HG03342 (cell line): Measurements from ENCODE around the gene SGO2.
"Not testable (repeated sequence)": the region's sequence is repeated elsewhere in the genome, so short reads cannot be mapped to it uniquely, and the experiment has no call there.

Experiments used
- ATAC-seq: cut with Tn5 transposase; IDR thresholded peaks from one replicate; pipeline ENCODE4 v1.9.1; 2021; ENCODE audit warnings: mild to moderate bottlenecking, moderate library complexity; ENCODE audit not compliant: unreplicated experiment

SGO2 gene

DNA sequence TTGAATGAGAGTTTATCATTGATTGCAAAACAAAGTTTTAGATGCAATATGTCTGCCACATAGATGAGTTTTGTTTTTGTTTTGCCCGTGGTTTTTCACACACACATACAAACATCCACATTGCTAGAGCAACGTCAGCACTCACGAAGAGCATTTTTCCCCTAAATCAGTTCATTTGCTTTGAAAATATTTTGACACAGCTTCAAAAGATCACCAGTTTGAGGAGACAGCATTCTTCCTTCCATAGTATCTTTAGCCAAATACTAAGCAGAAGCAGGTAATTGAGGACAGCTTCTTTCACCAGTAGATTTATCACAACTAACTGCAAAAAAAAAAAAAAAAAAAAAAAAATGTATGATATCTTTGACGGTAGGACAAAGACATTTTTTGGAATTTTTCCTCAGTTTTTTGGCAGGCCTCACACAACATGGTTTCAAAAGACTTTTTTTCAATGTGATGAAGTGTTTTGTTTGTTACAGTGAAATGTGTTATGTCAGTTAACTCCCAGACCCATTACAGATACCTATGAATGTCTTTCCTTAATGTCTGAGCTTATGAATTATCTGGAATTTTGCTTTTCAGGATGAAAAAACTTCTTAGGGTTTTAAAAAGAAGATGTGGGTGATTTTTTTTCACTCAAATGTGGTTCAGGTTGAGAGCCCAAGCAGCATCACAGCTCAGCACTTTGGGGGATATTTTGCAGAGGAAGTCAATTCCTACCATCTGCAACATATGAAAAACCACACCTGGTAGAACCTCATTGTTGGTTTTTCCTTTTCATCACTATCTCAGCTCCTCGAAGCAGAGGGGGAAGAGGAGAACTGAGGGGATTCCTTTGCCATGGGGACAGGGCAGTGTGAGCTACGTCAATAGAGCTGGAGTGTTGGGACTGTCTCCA, 91.4 kb downstream of the SGO2 start:
- no peak for ATAC-seq

DNA sequence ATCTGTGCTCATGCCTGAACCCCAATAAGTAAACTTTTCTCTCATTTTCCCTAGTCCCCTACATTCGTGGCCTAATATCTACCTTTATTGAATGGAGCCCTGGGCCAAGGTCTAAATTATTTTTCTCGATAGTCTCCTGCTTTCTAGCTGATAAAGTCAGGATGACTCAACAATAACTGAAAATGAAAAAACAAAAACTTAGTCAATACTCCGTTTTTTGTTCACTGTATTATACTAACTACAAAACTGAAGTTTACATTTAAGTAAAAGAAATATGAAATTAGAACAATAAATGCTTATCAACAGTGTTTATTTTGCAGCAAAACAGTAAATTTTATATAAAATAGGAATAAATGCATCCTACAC, 92.0 kb downstream of the SGO2 start:
- ATAC-seq: no peak

DNA sequence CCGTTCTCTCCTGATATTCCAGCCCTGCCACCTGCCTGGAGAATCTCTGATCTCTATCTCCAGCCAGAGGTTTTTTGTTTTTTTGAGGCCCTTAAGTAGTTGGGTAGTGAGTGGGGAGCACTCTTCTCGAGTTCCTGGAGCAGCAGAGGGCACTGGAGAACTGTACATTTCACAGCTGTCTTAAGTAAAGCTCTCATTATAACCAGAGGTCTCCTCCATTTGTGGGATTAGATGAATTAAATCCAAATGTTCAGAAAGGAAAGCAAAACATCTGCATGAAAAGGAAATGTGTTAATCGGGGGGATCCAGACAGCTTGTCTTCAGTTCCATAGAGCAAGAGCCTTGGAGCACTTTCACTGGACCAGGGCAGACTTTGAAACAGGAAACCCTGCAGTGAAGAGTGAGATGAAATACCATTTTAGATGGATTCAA, 92.6 kb downstream of the SGO2 start:
- ATAC-seq: no peak

DNA sequence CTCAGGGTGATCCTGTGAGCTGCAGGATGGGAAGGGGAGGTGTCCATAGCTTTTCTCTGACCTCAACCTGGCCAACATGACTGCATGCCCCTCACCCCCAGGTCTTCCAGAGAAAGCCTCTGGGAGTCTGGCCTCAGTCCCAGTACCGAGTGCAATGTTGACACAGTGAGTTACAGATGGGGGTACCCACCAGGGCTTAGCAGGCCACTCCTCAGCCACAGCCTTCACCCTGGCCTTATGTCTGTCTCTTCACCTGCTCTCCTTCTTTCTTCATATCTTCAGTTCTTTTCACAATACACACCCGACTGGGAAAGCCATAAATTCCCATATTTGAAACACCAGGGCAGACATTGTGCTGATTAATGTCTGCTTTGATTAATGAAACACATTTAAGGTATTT, 93.3 kb downstream of the SGO2 start:
- ATAC-seq: no peak

DNA sequence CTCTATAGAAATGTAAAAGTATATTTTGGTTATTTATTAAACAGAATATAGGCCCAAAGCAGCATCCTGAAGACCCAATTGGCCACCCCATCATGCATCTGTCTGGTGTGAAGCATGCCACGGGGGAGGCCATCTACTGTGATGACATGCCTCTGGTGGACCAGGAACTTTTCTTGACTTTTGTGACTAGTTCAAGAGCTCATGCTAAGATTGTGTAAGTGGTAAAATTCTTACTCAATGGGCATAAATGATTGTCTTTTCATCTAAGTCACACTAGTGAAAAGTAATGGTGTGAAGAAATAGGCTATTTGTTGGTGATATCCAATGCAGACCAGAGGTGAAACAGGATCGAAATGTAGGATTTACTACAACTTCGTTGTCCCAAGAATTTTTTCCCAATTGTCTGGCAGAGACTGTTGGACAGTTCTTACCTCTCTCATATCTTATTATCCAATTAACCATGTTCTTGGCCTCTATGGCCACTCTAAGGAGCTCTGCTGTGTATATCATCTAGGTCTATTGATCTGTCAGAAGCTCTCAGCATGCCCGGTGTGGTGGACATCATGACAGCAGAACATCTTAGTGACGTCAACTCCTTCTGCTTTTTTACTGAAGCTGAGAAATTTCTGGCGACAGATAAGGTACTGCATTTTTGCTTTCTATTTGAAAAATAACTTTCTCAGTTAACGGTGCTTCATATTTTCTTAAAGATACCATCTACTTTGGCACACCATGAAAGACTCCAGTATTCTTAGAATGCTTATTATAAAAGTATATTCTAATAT, 94.8 kb downstream of the SGO2 start:
- no peak for ATAC-seq

GRCh38 chr2:200622106-200622505, 96.1 kb downstream of the SGO2 start:
- no peak for ATAC-seq

DNA sequence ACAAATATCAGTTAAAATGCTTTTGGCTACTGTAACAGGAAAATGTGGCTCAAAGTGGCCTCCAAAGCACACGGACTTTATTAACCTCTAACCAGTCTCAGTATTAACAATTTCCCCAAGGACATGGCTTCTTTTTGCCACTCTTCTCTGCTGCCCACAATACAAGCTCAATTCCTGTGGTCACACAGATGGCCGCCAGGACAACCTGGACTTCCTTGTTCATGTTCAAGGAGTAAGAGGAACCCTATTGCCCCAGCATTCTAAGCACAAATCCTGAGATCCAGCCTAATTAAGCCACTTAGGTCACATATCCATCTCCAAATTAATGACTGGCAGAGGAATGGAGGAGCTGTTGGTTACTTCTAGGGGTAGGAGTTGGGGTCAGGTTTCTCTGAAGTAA, 98.0 kb downstream of the SGO2 start:
- no peak for ATAC-seq

GRCh38 chr2:200624658-200625057, 98.7 kb downstream of the SGO2 start:
- ATAC-seq: no peak

DNA sequence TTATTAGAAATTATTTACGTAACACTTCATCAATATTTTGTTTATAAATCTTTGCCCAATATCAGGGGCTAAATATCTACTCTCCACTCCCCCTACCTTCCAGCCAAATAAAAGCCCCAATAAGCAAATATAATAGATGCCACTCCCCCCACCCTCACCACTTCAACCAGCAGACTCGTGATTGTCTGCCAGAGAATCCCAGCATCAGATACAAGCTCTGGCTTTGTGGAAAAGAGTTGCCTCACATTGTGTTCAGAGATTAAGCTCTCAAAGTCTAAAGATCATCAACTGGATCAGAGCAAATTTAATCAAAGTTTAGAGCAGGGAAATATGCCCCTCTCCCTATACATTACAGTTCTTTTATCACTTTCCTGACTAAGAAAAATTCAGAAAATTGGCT, 99.3 kb downstream of the SGO2 start:
- no peak for ATAC-seq

GRCh38 chr2:200625958-200626363, 100.0 kb downstream of the SGO2 start:
- ATAC-seq: no peak

GRCh38 chr2:200627110-200627770, 101.2 kb downstream of the SGO2 start:
- no peak for ATAC-seq

DNA sequence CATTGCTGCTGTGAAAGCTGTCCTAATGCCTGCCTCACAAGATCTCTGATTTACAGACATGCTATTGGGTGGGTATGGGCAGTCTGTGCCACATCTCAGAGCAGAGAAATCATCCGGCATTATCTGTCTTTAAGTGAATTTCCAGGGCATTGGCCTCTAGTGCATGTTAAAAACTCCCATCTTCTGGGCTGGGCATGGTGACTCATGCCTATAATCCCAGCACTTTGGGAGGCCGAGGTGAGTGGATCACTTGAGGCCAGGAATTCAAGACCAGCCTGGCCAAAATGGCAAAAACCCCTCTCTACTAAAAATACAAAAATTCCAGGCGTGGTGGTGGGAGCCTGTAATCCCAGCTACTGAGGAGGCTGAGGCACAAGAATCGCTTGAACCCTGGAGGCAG, 102.5 kb downstream of the SGO2 start:
- ATAC-seq: not testable (repeated sequence)

DNA sequence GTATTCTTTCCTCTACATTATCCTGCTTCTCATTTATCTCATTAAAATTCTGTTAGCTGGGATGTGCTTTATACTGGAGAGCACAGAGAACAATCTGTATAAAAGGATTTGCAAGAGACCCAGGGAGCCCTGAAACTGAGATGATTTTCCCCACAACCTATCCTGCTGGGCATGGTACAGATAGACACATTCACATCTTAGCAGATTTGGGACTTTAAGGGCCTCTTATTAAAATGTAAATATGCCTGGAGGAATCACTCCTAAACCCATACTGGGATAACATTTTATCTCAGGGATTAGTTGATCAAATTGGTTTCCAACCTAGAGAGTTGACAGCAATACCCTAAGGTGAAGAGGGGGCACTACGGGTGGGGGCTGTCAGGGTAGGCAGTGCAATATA, 105.3 kb downstream of the SGO2 start:
- ATAC-seq: no peak
